ENCODE data around the gene RPGRIP1L.

GRCh38 chr16:53580038-53580802, 123.4 kb downstream of the RPGRIP1L start:
- TF ChIP-seq CTCF (IDR thresholded peaks at IDR 0.05) (no peak), POLR2A (IDR thresholded peaks at IDR 0.05) (no peak)

Data from adrenal gland (tissue), 5 donors.